Measurements from ENCODE around the gene DUSP2.
A peak's percentile ranks its signal among the peaks of the same experiment; 100 is the strongest.
"Not testable (repeated sequence)": the region's sequence is repeated elsewhere in the genome, so short reads cannot be mapped to it uniquely, and the experiment has no call there.

The DUSP2 gene

DNA sequence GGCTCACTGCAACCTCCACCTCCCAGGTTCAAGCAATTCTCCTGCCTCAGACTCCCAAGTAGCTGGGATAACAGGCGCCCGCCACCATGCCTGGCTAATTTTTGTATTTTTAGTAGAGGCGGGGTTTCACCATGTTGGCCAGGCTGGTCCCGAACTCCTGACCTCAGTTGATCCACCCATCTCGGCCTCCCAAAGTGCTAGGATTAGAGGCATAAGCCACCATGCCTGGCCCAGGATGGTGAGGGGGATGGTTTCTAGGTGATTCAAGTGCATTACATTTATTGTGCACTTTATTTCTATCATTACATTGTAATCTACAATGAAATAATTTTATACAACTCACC lies 3.6 kb downstream of the DUSP2 start:
- not testable (repeated sequence) for DNase-seq (ENCODE audit: low spot score in 2 of 2); ATAC-seq (replicated peaks; ENCODE audit: extremely low read depth, poor library complexity, severe bottlenecking); H3K9me3 Mint-ChIP-seq; H3K27me3 Mint-ChIP-seq
- peak overlapping the region; percentile 96 for H3K4me3 Mint-ChIP-seq
- H3K4me1 Mint-ChIP-seq = peaks cover 73% of the 10 kb centered on the region
- peaks cover 55% of the 10 kb centered on the region for H3K36me3 Mint-ChIP-seq (ENCODE audit: insufficient read depth)
- peak overlapping the region; percentile 32 for H3K27ac Mint-ChIP-seq (ENCODE audit: low read depth)

DNA sequence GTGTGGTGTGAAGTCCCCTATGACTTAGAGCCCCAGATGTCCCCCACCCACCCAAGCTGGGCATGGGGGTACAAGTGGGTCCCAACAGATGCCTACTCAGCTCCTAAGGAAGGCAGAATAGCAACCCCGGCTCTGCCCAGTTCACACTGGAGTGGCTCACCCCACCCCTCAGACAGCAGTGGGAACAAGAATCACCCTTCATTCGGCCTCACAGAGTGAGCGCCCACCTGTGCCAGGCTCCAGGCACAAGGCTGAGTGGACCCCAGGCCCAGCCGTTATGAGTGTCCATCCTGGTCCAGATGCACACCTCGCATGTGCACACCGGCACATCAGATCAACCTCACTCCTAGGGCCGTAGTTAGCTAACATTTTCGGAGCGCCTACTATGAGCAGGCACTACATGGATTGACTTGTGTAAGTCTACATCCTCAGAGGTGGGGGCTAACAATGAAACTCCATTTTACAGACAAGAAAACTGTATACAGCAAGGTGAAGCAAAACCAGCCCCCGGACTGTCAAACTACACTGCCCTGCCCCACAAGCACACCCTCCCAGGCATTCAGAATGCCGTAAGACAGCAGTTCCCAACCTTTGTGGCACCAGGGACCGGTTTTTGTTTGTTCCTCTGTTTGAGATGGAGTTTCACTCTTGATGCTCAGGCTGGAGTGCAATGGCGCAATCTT lies 4.2 kb downstream of the DUSP2 start:
- H3K9me3 Mint-ChIP-seq = no peaks in the 10 kb centered on the region
- H3K27ac Mint-ChIP-seq (ENCODE audit: low read depth) = peak overlapping the region; percentile 32
- DNase-seq (ENCODE audit: low spot score in 2 of 2) = no peak
- no peaks in the 10 kb centered on the region for H3K27me3 Mint-ChIP-seq
- H3K4me1 Mint-ChIP-seq = peaks cover 68% of the 10 kb centered on the region
- ATAC-seq (replicated peaks; ENCODE audit: extremely low read depth, poor library complexity, severe bottlenecking) = no peak
- H3K36me3 Mint-ChIP-seq (ENCODE audit: insufficient read depth) = peaks cover 51% of the 10 kb centered on the region
- H3K4me3 Mint-ChIP-seq = no peak overlapping the region

DNA sequence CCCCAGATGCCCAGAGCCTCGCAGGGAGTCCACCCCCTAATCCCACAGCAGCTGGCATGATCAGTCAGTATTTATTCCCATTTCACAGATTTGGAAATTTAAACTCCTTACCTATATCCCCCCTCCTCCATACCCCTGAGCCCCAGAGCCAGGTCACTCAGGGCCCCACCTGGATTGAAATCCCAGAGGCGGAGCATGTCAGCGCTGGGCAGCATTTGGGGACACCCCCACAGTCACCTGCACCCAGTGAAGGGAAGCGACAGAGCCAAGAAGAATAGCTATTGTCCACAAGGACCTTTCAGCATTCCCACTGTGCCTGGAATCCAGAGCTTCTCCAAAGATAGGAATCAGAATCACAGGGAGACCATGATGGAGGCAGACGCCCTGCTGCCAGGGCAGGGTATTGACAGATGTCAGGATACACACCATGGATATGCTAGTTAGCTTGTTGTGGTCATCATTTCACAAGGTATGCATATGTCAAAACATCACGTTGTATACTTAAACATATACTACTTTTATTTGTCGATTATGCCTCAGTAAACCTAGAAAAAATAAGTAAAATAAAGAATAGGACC lies 6.0 kb downstream of the DUSP2 start:
- DNase-seq (ENCODE audit: low spot score in 2 of 2) = no peak
- H3K4me3 Mint-ChIP-seq = no peak overlapping the region
- no peaks in the 10 kb centered on the region for H3K27me3 Mint-ChIP-seq
- H3K36me3 Mint-ChIP-seq (ENCODE audit: insufficient read depth) = peaks cover 46% of the 10 kb centered on the region
- H3K27ac Mint-ChIP-seq (ENCODE audit: low read depth) = peak overlapping the region; percentile 81
- ATAC-seq (replicated peaks; ENCODE audit: extremely low read depth, poor library complexity, severe bottlenecking) = no peak
- H3K9me3 Mint-ChIP-seq = no peaks in the 10 kb centered on the region
- peaks cover 57% of the 10 kb centered on the region for H3K4me1 Mint-ChIP-seq

DNA sequence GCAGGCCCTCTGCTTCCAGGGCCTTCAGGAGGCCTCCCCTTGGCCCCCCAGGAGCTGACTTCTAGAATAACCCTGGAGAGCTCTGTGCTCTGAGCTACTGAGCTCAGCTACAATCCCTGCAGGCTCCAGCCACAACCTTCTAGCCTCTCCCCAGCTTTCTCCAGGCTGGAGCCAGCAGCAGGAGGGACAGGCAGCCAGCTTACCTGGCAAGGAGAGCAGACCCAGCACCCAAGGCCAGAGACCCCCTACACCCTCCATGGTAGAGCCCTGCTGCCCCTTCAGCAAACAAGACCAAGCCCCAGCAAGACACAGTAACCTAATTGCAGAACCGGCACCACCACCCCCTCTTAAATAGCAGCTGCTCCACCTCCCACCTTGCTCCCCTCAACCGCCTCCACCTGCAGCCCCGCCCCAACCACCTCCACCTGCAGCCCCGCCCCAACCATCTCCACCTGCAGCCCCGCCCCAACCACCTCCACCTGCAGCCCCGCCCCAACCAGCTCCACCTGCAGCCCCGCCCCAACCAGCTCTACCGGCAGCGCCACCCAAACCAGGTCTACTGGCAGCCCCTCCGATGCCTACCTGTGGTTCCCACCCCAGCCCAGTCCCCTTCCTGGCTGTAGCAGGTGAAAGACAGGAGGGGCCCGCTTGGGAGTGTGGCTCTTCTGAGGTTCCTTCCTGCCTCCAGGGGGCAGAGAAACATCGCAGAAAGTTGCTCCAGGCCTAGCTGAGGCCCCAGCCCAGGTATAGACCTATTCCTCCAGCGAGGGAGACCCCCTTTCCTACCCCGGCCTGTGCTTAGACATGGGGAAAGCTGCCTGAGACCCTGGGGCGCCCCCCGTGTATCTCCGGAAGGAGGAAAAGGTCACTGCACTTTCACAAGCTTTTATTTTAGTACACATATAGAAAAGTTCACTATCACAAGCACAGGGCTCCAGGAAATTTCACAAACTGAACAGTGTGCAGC lies 6.8 kb downstream of the DUSP2 start, which contains the start of gene ASTL:
ASTL (minus strand) TSS at position 324 of the 967 bp plus-strand sequence; CDS start at position 258, 66 bp downstream.
- Mint-ChIP-seq H3K36me3 (ENCODE audit: insufficient read depth) (peaks cover 38% of the 10 kb centered on the region), H3K9me3 (no peaks in the 10 kb centered on the region), H3K27ac (ENCODE audit: low read depth) (peak within 1 kb of the TSS; percentile 81), H3K4me3 (peak within 1 kb of the TSS; percentile 53), H3K4me1 (peaks cover 54% of the 10 kb centered on the region), H3K27me3 (no peaks in the 10 kb centered on the region)
- peak in 1 of 2 donors; percentile 49 for DNase-seq (ENCODE audit: low spot score in 2 of 2)
- ATAC-seq (replicated peaks; ENCODE audit: extremely low read depth, poor library complexity, severe bottlenecking) = peak; percentile 26

DNA sequence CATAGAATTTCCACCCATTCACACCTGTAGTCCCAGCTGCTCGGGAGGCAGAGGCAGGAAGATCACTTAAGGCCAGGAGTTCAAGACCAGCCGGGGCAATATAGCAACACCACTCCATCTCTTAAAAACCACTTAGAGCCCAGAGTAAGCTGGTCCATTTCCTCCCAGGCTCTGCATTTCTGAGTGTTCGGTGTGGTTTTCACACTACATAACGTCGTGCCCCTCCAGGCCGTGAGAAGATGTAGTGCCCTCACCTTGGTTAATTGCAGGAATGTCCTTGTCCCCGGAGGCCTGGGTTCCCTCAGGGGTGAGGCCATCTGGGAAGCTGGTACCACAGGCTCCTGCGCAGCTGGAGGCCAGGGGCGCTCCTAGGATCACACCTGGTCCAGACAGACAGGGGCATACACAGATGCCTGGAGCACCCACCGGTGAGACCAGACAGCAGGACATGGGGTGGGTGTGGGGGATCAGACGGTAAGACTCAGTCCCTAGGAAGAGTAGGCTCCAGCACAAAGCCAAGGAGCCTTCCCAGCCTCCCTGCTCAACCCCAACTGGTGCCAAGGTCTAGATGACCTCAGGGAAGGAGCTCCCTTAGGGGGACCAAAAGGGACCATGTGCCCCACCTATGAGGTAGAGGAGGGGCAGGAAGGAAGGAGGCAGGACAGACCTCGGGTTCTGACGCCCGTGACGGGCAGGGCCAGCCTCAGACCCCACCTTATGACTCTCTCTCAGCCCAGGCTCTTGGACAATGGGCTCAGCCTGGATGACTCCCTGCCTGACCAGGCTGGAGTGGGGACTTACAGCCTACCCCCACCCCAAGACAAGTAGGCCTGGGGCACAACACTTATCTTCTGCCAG lies 7.7 kb downstream of the DUSP2 start:
- no peaks in the 10 kb centered on the region for H3K9me3 Mint-ChIP-seq
- H3K36me3 Mint-ChIP-seq (ENCODE audit: insufficient read depth) = peaks cover 30% of the 10 kb centered on the region
- peak overlapping the region; percentile 81 for H3K27ac Mint-ChIP-seq (ENCODE audit: low read depth)
- peak; percentile 39 for ATAC-seq (replicated peaks; ENCODE audit: extremely low read depth, poor library complexity, severe bottlenecking)
- H3K27me3 Mint-ChIP-seq = no peaks in the 10 kb centered on the region
- peaks cover 47% of the 10 kb centered on the region for H3K4me1 Mint-ChIP-seq
- peak overlapping the region; percentile 53 for H3K4me3 Mint-ChIP-seq
- no peak for DNase-seq (ENCODE audit: low spot score in 2 of 2)

DNA sequence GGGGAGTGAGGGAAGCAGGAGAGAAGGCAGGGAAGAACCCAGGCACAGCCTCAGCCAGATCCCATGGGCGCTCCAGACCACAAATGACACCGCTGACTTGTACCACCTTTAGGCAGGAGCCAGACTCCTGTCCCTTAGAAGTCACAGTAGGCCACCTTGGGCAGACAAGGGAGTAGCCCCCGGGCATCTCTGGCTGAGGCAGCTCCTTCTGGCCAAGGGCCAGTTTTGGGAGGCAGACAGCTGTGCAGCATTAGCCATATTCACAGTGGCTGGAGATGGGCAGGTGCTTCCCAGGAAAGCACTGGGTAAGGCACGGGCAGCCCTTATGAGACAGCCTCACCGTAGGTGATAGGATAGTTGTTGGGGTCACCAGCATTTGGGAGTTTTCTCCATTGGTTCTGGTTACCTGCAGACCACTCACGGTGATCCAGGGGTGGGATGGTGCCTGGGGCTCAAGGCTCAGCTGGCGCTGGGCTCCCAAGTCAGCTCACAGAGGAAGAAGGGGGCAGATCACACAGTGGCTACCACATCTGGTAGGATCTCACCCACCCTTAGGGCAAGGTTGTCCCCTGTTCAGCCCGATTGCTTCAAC lies 9.0 kb downstream of the DUSP2 start:
- Mint-ChIP-seq H3K4me3 (no peak overlapping the region), H3K4me1 (peaks cover 43% of the 10 kb centered on the region), H3K36me3 (ENCODE audit: insufficient read depth) (peaks cover 21% of the 10 kb centered on the region), H3K27ac (ENCODE audit: low read depth) (peak overlapping the region; percentile 81), H3K9me3 (no peaks in the 10 kb centered on the region), H3K27me3 (no peaks in the 10 kb centered on the region)
- ATAC-seq (replicated peaks; ENCODE audit: extremely low read depth, poor library complexity, severe bottlenecking) (no peak), DNase-seq (ENCODE audit: low spot score in 2 of 2) (no peak)

DNA sequence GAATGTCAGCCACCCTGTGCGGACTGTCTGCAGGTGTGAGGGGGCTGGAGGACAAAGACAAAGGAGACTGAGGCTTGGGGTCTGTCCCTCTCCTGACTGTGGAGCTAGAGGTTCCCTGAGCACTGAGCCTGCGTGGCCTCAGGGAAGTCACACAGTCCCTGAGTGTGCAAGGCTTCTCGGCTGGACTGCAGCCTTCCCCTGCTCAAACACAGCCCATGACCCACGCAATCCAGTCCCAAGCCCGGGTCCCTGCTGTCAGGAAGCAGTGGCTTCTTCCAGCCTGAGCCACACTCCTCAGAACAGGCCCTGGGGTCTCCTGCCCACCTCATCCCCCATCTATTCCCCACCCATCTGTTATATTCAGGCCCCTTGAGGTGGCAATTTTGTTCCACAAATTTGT lies 9.6 kb downstream of the DUSP2 start:
- Mint-ChIP-seq H3K4me1 (peaks cover 45% of the 10 kb centered on the region), H3K9me3 (no peaks in the 10 kb centered on the region), H3K27me3 (no peaks in the 10 kb centered on the region), H3K36me3 (ENCODE audit: insufficient read depth) (peaks cover 23% of the 10 kb centered on the region), H3K27ac (ENCODE audit: low read depth) (no peak overlapping the region), H3K4me3 (no peak overlapping the region)
- ATAC-seq (replicated peaks; ENCODE audit: extremely low read depth, poor library complexity, severe bottlenecking) (no peak), DNase-seq (ENCODE audit: low spot score in 2 of 2) (no peak)

DNA sequence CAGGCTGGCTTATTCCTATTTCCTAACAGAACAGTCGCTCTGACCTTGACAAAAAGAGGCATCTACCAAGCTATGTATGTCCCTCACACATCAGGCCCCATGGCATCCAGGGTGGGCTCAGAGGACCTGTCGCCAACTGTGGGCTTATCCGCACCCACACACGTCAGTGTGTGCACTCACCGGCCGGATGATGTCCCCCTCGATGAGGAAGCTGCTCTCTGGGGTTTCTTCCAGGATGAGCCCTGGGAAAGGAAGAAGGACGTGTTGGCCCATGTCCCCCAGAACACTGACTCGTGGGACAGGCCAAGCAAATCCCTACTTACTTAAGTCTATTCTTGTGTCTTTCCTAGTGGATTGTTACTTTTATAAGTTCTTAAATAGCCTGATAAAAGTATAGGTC lies 10.1 kb downstream of the DUSP2 start:
- ATAC-seq (replicated peaks; ENCODE audit: extremely low read depth, poor library complexity, severe bottlenecking) (no peak), DNase-seq (ENCODE audit: low spot score in 2 of 2) (no peak)
- Mint-ChIP-seq H3K36me3 (ENCODE audit: insufficient read depth) (peaks cover 27% of the 10 kb centered on the region), H3K27ac (ENCODE audit: low read depth) (peak overlapping the region; percentile 87), H3K9me3 (no peaks in the 10 kb centered on the region), H3K27me3 (no peaks in the 10 kb centered on the region), H3K4me1 (peaks cover 45% of the 10 kb centered on the region), H3K4me3 (no peak overlapping the region)

DNA sequence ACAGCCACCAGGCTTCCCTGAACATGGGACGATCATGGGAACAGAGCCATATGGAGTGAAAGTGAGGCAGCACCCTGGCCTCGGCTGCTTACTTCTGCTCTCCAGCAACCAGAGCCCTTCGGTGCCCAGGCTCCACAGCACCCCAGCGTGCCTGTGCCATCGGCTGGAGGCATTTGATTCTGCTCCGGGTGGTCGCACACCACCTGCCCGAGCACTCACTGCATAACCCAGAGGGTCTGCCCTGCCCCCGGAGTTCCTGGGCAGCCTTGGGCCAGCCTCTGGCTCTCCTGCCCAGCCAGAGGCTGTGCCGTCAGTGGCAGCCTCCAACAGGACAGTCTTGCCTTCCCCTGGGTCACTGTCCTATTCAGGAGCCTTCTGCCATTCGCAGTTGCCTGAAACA lies 10.8 kb downstream of the DUSP2 start:
- Mint-ChIP-seq H3K9me3 (no peaks in the 10 kb centered on the region), H3K36me3 (ENCODE audit: insufficient read depth) (peaks cover 29% of the 10 kb centered on the region), H3K4me3 (no peak overlapping the region), H3K27ac (ENCODE audit: low read depth) (peak overlapping the region; percentile 87), H3K27me3 (no peaks in the 10 kb centered on the region), H3K4me1 (peaks cover 51% of the 10 kb centered on the region)
- no peak for DNase-seq (ENCODE audit: low spot score in 2 of 2)
- ATAC-seq (replicated peaks; ENCODE audit: extremely low read depth, poor library complexity, severe bottlenecking) = no peak

DNA sequence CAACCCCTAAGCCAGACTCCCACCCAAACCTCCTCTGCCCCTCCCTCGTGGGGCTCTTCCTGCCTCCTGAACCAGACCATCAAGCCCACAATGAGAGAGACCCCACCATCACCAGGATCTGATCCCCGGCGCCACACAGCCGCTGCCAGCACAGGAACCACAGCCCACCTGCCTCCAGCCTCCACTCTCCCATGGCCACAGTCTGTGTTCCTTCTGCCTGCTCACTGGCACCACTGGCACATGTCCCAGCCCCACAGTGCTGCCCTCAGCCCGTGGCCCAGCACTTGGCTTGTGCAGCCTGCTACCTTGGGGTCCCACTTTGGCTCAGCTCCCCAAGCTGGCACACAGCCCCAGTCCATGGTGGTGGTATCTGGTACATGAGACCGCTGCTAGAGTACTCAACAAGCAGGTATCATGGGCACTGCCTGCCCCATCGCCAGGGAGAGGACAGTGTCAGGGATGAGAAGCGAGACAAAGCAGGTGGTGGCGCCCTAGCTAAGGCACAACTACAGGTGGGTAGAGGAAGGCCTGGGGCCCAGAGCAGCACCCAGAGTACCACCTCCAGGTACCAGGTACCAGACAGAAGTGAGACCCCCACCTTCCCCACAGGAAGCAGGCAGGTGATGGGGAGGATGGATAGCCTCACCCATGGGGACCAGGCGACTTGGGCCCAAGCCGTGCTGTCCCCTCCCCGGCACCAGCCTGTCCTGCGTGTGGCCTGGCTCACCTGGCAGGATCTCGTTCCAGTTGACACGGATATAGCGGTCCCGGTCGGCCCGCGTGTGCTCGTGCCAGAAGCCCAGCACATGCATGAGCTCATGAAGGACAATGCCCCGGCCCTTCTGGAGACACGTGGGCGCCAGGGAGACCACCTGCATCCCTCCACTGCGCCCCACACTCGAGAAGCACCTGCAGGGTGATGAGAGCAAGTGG lies 13.2 kb downstream of the DUSP2 start:
- Mint-ChIP-seq H3K4me1 (peaks cover 34% of the 10 kb centered on the region), H3K27ac (ENCODE audit: low read depth) (peak overlapping the region; percentile 90), H3K27me3 (no peaks in the 10 kb centered on the region), H3K4me3 (peak overlapping the region; percentile 64), H3K36me3 (ENCODE audit: insufficient read depth) (peaks cover 24% of the 10 kb centered on the region), H3K9me3 (no peaks in the 10 kb centered on the region)
- ATAC-seq (replicated peaks; ENCODE audit: extremely low read depth, poor library complexity, severe bottlenecking) = no peak
- DNase-seq (ENCODE audit: low spot score in 2 of 2) = no peak
